ENCODE data around the gene COL8A2.
"Not testable (repeated sequence)": the region's sequence is repeated elsewhere in the genome, so short reads cannot be mapped to it uniquely, and the experiment has no call there.

COL8A2 gene

GRCh38 chr1:36125129-36125991, at the start of gene COL8A2:
Gene COL8A2, minus strand, starts transcription at chr1:36125222. Its CDS starts 24,980 bp downstream, at chr1:36100242.
- DNase-seq = no peak

GRCh38 chr1:36174713-36175112, 49.7 kb upstream of the COL8A2 start:
- DNase-seq = no peak

- no peak for DNase-seq
Measured at GRCh38 chr1:36172983-36173382, 48.0 kb upstream of the COL8A2 start.

GRCh38 chr1:36172017-36172747, 47.2 kb upstream of the COL8A2 start:
- no peak for DNase-seq

GRCh38 chr1:36170643-36171412, 45.8 kb upstream of the COL8A2 start:
- no peak for DNase-seq

DNA sequence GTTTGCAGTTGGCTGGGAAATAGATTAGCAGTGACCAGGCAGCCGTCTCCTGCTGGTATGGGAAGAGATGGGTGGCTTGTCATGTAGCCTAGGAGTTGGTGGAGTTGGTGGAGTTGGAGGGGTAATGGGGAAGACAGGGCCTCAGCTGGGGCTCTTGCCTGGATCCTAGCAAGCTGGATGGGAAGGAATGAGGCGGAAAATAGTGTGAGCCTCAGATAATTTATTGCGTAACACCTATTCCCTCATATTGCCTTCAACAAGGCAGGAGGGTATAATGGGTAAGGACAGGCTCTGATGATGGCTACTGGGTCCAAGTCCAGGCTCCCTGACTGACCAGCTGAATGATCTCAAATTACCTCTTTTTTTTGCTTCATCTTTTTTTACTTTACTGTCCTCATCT, 43.5 kb upstream of the COL8A2 start:
- DNase-seq = no peak

DNA sequence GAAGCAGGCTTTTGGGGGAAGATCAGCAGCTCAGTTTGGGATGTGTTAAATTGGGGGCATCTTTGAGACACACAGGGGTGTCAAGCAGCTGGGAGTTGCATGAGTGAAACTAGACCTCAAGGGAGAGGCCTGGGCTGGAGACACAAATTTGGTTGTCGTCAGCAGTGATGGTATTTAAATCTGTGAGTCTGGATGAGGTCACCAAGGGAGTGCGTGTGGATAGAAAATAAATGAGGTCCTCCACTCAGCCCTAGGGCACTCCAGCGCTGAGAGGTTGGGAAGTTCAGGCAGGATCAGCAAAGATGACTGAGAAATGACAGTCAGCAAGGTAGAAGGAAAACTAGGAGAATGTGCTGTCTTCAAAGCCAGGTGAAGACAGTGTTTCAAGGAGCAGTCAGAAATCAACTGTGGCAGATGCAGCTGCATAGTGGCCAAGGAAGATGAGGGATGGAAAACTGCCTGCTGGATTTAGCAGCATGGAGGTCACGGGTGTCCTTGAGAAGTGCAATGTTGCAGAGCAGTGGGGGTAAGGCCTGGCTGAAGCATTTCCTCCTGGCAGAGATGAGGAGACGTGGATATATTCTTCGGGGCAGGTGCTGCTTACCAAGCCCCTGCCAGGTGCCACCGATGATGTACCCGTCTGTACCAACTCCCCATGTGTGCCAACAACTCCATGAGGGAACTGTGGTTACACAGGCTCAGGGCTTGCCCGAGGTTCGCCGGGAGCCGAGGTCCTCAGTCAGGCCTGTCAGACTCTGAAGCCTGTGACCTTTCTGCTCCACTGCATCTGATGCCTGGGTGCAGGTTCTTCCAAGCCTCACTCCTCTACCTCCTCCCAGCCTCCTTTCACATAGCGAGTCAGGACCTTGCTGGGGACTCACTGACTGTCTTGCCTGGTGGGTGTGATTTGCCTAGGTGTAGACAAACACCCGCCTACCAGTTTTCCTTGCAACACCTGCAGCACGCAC, 42.2 kb upstream of the COL8A2 start:
- DNase-seq = no peak

DNA sequence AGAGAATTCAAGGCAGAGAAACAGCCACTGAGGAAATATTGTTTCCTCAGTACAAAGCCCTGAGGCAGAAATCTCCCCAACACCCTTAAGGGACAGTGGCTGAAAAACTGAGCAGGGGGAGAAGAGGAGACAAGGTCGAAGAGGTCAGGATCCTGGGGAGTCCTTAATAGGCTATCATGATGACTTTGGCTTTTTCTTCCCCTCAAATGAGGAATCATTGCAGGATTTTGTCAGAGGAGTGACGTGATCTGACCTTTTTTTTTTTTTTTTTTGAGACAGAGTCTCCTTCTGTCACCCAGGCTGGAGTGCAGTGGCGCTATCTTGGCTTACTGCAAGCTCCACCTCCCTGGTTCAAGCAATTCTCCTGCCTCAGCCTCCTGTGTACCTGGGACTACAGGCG, 41.1 kb upstream of the COL8A2 start:
- DNase-seq = no peak

- no peak for DNase-seq
Measured at GRCh38 chr1:36165145-36165544, 40.1 kb upstream of the COL8A2 start.

DNA sequence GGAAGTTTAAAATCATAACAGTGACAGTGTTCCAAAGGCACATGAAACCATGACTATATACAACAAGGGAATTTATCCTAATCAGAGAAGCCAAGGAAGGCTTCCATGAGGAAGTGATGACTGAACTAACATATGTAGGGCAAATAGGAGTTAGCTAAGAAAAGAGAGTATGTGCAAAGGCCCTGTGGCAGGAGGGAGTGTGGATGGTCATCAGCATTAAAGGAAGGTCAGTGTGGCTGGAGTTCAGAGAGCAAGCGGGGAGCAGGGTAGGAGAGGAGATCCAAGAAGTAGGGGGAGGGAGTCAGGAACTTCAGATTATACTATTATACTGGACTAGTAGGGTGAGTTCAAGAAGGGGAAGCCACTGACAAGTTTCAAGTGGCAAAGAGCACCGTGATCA, 39.3 kb upstream of the COL8A2 start:
- DNase-seq = no peak

DNA sequence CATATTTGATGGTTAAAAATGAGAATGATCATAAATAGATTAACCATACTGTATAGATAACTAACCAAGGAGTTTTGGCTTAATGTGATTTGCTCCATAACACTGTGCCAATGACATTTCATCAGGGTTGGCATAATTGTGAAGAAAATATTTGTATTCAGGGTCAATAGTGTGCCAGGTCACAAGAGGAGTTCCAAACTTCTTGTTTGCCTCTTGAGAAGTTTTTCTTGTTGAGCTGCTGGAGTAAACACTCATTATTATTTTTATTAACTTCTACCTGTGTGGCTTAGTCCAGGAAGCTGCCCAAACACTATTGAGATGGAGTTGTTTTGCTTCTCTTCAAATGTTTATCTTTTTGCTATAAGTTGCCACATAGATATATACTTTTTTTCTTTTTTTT, 38.4 kb upstream of the COL8A2 start:
- DNase-seq = no peak

- no peak for DNase-seq
Measured at GRCh38 chr1:36162680-36163239, 37.7 kb upstream of the COL8A2 start.

GRCh38 chr1:36161641-36162531, 36.9 kb upstream of the COL8A2 start:
- peak; percentile 46 for DNase-seq

DNA sequence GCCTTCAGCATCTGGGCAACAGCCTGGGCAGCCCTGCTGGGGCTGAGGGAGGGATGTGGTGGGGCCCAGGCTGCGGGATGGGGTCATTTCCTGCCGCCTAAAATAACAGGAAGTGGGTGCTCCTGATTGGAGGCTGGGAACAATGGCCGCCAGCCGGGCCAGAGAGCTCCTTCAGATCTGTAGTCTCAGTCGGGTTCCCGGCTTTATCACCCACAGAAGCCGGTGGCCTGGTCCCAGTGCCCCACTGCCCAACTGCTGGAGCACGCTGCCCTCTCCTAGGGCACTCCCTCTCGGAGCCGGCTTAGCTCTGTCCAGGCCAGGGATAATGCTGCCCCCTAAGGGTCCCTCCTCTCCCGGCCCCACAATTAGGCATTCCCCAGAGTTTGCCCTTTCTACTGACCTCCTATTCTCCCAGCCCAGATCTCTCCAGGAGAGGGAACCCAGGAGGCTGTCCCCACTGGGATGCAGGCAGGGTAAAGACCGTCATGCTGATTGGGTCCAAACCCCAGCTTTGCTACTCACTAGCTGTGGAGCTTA, 36.0 kb upstream of the COL8A2 start:
- peak; percentile 85 for DNase-seq

GRCh38 chr1:36160388-36160948, 35.4 kb upstream of the COL8A2 start:
- no peak for DNase-seq

GRCh38 chr1:36159614-36160387, 34.8 kb upstream of the COL8A2 start:
- no peak for DNase-seq

GRCh38 chr1:36158827-36159252, 33.8 kb upstream of the COL8A2 start:
- not testable (repeated sequence) for DNase-seq

- DNase-seq = no peak
Measured at GRCh38 chr1:36157973-36158826, 33.2 kb upstream of the COL8A2 start.
